Common myeloid progenitor, CD34-positive (primary cell): Measurements from ENCODE around the gene NDUFB11.

Experiments used
- CTCF ChIA-PET: fragments of 350-600 bp; sonication (Branson Sonifier 250); formaldehyde crosslinking; loops from one replicate; lab custom pipeline; 2021; ENCODE audit warnings: antibody characterized with exemption; lab: Charles Lee
- POLR2A ChIA-PET: fragments of 350-600 bp; sonication (Branson Sonifier 250); formaldehyde crosslinking; loops from one replicate; lab custom pipeline; 2021; ENCODE audit warnings: antibody characterized with exemption; lab: Charles Lee
- DNase-seq, 3 donors: peaks; one replicate each; pipeline versions ENCODE4 v3.0.0 to v3.0.0-alpha.2; 2013
- H3K27ac ChIP-seq, 2 experiments: 1 replicate in 1 of 2; 2 replicates in 1 of 2; pipeline ENCODE4 v1.7.0; 2013; ENCODE audit warnings: inconsistent platforms in 2 of 2, low read length in 2 of 2, mild to moderate bottlenecking in 2 of 2, low read depth in 1 of 2, moderate library complexity in 1 of 2; ENCODE audit not compliant: severe bottlenecking in 2 of 2, insufficient read depth in 1 of 2, poor library complexity in 1 of 2
- H3K27me3 ChIP-seq, 5 experiments: replicated peaks in 2 of 5; 1 replicate in 3 of 5; 2 replicates in 2 of 5; pipeline versions ENCODE4 v1.6.1 to v1.7.0; 2013; ENCODE audit warnings: low read length in 4 of 5, mild to moderate bottlenecking in 2 of 5, moderate library complexity in 2 of 5, inconsistent platforms in 1 of 5; ENCODE audit not compliant: insufficient read depth in 5 of 5, control insufficient read depth in 4 of 5
- H3K36me3 ChIP-seq, 4 experiments: 1 replicate in 2 of 4; 2 replicates in 2 of 4; pipeline versions ENCODE4 v1.6.1 to v1.7.0; 2013; ENCODE audit warnings: low read length in 3 of 4, control low read depth in 1 of 4, mild to moderate bottlenecking in 1 of 4; ENCODE audit not compliant: control insufficient read depth in 4 of 4, insufficient read depth in 4 of 4
- H3K4me1 ChIP-seq, 4 experiments: 1 replicate in 3 of 4; 2 replicates in 1 of 4; pipeline versions ENCODE4 v1.6.1 to v1.7.1; 2013; ENCODE audit warnings: low read length in 3 of 4, mild to moderate bottlenecking in 3 of 4, control low read depth in 1 of 4, inconsistent platforms in 1 of 4, moderate library complexity in 1 of 4; ENCODE audit not compliant: control insufficient read depth in 4 of 4, insufficient read depth in 4 of 4; ENCODE audit errors: control extremely low read depth in 1 of 4
- H3K4me3 ChIP-seq, 7 experiments: 1 replicate in 4 of 7; 2 replicates in 3 of 7; pipeline versions ENCODE4 v1.5.1 to v1.7.0; 2013; ENCODE audit warnings: mild to moderate bottlenecking in 7 of 7, low read length in 6 of 7, moderate library complexity in 6 of 7, inconsistent platforms in 2 of 7, low read depth in 2 of 7, control low read depth in 1 of 7; ENCODE audit not compliant: insufficient read depth in 4 of 7, control insufficient read depth in 1 of 7; ENCODE audit errors: extremely low read depth in 1 of 7
- H3K9me3 ChIP-seq, 5 experiments: 1 replicate in 4 of 5; 2 replicates in 1 of 5; pipeline versions ENCODE4 v1.6.1 to v1.7.1; 2013; ENCODE audit warnings: low read length in 4 of 5, mild to moderate bottlenecking in 2 of 5, inconsistent platforms in 1 of 5, low read depth in 1 of 5, moderate library complexity in 1 of 5; ENCODE audit not compliant: control insufficient read depth in 4 of 5, insufficient read depth in 2 of 5; ENCODE audit errors: control extremely low read depth in 1 of 5
- WGBS: methylation state at CpG from one replicate; pipeline ENCODE4 v1.1.5; 2013; ENCODE audit not compliant: insufficient coverage; 5-methylcytosine and 5-hydroxymethylcytosine counted together

Gene NDUFB11

GRCh38 chrX:47151435-47151834 is 6.9 kb upstream of the NDUFB11 start:
- Histone ChIP-seq H3K4me3 (no peak overlapping the region), H3K36me3 (peaks cover 0 to 24% (median 9%) of the 10 kb centered on the region in 4 experiments), H3K4me1 (peaks cover 0 to 12% (median 10%) of the 10 kb centered on the region in 4 experiments), H3K9me3 (peaks cover 0 to 2% (median 0%) of the 10 kb centered on the region in 5 experiments), H3K27me3 (peaks cover 0 to 11% (median 0%) of the 10 kb centered on the region in 5 experiments), H3K27ac (no peak overlapping the region)
- CTCF ChIA-PET: no interaction called here
- no peak for DNase-seq
- POLR2A ChIA-PET: no interaction called here

DNA sequence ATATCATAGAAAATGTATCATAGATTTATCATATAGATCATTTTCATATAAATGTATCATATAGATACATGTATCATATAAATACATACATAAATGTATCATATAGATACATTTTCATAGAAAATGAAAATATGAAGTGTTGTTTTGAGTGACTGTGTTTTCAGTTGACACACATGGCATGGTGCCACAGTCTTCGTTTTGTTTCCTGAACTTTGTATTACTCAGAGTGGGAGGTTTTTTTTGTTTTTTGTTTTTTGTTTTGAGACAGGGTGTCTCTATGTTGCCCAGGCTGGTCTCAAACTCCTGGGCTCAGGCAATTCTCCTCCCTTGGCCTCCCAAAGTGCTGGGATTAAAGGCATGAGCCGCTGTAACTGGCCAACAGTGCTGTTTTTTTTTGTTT is 4.4 kb upstream of the NDUFB11 start:
- peak in 1 of 3 donors; percentile 22 for DNase-seq

DNA sequence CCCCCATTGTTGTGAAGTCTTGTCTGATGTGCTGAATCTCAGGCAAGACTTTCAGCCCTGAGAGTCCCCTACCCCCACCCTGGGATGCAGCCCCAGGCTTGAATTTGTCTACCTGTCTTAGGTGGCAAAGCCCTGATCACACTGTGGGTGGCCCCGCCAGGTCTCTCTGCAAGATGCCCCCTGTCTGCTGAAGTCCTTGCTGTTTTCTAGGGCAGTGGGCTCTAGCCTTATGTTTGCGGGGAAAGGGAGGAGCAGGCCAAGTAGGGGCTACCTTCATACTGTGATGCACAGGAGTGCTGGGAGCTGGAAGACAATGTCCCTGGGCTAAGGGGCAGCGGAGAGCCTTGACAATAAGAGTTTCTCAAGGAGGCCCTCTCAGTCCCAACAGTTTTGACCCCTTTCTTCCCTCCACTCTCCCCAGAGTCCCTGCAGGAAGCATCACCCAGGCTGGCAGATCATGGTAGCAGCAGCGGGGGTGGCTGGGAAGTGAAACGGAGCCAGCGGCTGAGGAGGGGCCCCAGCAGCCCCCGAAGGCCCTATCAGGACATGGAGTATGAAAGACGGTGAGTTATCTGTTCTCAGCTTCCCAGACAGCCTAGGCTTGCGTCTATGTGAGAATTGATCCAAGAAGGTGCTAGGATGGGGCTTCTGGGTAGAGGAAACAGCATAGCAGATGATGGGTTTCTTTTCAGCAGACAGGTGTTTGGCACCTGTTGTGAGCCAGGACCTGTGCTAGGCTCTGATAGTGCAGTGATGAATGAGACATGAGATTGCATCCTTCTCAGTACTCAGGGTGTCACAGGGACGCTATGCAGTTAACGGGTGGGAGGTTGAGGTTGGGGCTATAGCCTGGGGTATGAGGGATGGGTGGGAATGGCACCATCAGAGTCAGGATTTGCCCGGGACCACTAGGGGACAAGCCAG is 2.7 kb upstream of the NDUFB11 start:
- Histone ChIP-seq H3K4me1 (peaks cover 10 to 29% (median 22%) of the 10 kb centered on the region in 4 experiments), H3K4me3 (peak overlapping the region in 3 of 7 experiments; percentile 72 to 91 (median 76)), H3K36me3 (peaks cover 3 to 24% (median 12%) of the 10 kb centered on the region in 4 experiments), H3K27ac (peak overlapping the region in 1 of 2 experiments; percentile 49), H3K27me3 (peaks cover 0 to 27% (median 0%) of the 10 kb centered on the region in 5 experiments), H3K9me3 (peaks cover 0 to 4% (median 0%) of the 10 kb centered on the region in 5 experiments)
- no peak for DNase-seq
- WGBS: 82% methylated on average over 9 of the region's 12 CpGs
- POLR2A ChIA-PET: no interaction called here
- CTCF ChIA-PET: no interaction called here

More for the DNA sequence above, 4.4 kb upstream of the NDUFB11 start:
- Histone ChIP-seq H3K27ac (no peak overlapping the region), H3K4me3 (no peak overlapping the region), H3K36me3 (peaks cover 0 to 19% (median 7%) of the 10 kb centered on the region in 4 experiments), H3K9me3 (peaks cover 0 to 4% (median 0%) of the 10 kb centered on the region in 5 experiments), H3K27me3 (peaks cover 0 to 21% (median 0%) of the 10 kb centered on the region in 5 experiments), H3K4me1 (peaks cover 8 to 18% (median 15%) of the 10 kb centered on the region in 4 experiments)
- ChIA-PET CTCF (no interaction called here), POLR2A (no interaction called here)
- 60% methylated on average over 1 of the region's 2 CpGs for WGBS

DNA sequence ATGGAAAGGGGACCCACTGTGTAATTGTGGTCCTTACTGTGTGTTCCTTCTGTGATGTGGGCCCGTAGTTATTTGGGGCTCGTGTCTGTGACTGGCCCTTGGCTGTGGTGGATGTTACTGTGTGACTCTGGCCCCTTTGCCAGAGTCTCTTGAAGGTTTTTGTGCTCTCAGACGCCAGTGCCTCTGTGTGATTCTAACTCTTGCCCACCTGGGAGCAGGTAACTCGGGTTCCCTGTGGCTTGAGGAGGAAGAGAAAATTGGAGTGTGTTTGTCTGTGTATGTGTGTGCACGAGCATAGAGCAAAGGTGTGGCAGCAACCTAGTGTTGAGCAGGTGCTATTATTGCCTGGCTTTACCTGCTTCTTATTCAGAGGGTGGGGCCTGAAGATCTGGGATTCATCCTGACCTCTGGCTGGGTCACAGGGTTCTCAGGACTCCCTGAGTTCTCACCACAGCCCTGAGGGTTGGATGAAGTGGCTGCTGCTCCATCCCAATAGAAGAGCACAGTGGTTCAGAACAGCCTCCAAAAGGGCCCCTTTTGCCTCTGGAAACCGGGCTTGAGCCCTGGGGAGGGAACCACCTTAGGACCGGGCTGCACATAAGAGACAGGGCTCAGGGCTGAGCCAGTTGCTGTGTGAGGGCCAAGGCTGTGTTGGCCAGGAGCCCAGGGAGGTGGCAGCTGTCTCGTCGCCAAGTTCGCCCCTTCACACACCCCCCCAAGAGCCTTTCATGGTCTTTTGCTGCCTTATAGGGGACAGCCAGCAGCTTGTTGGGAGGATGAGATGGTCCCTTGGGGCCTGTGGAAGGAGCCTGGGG is 1.8 kb upstream of the NDUFB11 start:
- peaks cover 5 to 23% (median 12%) of the 10 kb centered on the region in 4 experiments for H3K36me3 ChIP-seq
- H3K4me1 ChIP-seq: peaks cover 10 to 29% (median 22%) of the 10 kb centered on the region in 4 experiments
- ChIA-PET CTCF (no interaction called here), POLR2A (no interaction called here)
- 50% methylated on average over 6 of the region's 10 CpGs for WGBS
- peaks cover 0 to 30% (median 0%) of the 10 kb centered on the region in 5 experiments for H3K27me3 ChIP-seq
- peak overlapping the region; percentile 57 to 91 (median 74) for H3K4me3 ChIP-seq
- DNase-seq: no peak
- peak overlapping the region in 1 of 2 experiments; percentile 93 for H3K27ac ChIP-seq
- H3K9me3 ChIP-seq: peaks cover 0 to 4% (median 0%) of the 10 kb centered on the region in 5 experiments

DNA sequence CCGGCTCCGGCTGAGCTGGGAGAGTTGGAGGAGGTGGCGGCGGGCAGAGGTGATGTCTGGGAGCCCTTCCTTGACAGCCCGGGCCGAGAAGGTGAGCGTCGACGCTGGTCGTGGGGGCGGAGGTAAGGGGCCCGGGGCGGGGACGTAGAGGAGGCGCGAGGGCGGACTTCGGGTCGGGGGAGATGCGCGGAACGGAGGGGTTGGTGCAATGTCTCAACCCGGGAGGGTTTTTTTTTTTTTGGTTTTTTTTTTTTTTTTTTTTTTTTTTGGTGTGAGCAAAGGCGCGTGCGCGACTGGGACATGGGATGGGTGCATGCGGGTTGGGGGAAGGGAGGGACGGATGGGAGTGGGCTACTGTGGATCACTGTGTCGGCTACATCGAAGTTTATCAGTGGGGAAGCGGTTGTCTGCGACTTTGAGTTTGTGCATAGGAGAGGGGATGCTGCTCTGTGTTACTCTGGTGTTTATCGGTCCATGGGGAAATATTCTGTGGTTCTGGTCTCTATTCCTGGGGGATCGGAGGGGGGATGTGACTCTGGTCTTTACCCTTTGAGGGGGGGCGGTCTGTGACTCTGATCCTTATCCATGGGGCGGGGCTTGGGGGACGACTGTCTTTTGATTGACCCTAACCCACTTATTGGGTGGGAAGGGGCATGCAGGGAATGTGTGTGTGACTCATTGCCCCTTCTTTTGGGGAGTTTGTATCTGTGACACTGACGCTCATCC is 1.1 kb upstream of the NDUFB11 start:
- H3K27me3 ChIP-seq: peaks cover 0 to 34% (median 0%) of the 10 kb centered on the region in 5 experiments
- peaks cover 10 to 29% (median 22%) of the 10 kb centered on the region in 4 experiments for H3K4me1 ChIP-seq
- H3K9me3 ChIP-seq: peaks cover 0 to 4% (median 0%) of the 10 kb centered on the region in 5 experiments
- peaks cover 5 to 25% (median 14%) of the 10 kb centered on the region in 4 experiments for H3K36me3 ChIP-seq
- no peak for DNase-seq
- 27% methylated on average over 7 of the region's 39 CpGs for WGBS
- CTCF ChIA-PET: interaction anchor here (1.0 kb wide), 2 partner anchors 13 kb away, joined by 3 to 6 read pairs; no protein-coding TSS in a partner anchor
- POLR2A ChIA-PET: interaction anchor here (0.6 to 1.4 kb wide), 2 partner anchors 15 to 183 kb away, joined by 3 to 7 read pairs; no protein-coding TSS in a partner anchor
- H3K27ac ChIP-seq: peak overlapping the region; percentile 79 to 93
- peak overlapping the region; percentile 57 to 91 (median 74) for H3K4me3 ChIP-seq
